22Rv1 (cell line): ENCODE measurements around the gene KLHL42.

ENCODE experiments used
- H3K27ac ChIP-seq: fragments of 450-650 bp; 2 replicates; pipeline ENCODE4 v1.5.1; 2017
- CTCF ChIP-seq: fragments of 450-650 bp; IDR thresholded peaks from 2 replicates; pipeline ENCODE4 v1.5.1; 2017; ENCODE audit warnings: mild to moderate bottlenecking
- ZFX ChIP-seq: fragments of 450-650 bp; IDR thresholded peaks from 2 replicates; pipeline ENCODE4 v1.6.1; 2017; ENCODE audit warnings: antibody characterized with exemption, borderline replicate concordance

KLHL42 gene

GRCh38 chr12:27772328-27773049 lies 7.5 kb upstream of the KLHL42 start:
- no peak for TF ChIP-seq CTCF
- no peak overlapping the region for H3K27ac ChIP-seq

GRCh38 chr12:27777141-27777540 lies 2.9 kb upstream of the KLHL42 start:
- TF ChIP-seq CTCF (no peak), ZFX (no peak)

GRCh38 chr12:27778206-27778605 lies 1.8 kb upstream of the KLHL42 start:
- H3K27ac ChIP-seq, result no peak overlapping the region
- TF ChIP-seq CTCF (no peak), ZFX (no peak)

More at GRCh38 chr12:27777141-27777540, 2.9 kb upstream of the KLHL42 start:
- no peak overlapping the region for H3K27ac ChIP-seq

GRCh38 chr12:27779416-27779919 lies 565 bp upstream of the KLHL42 start:
- TF ChIP-seq ZFX (no peak), CTCF (no peak)
- H3K27ac ChIP-seq, result peak overlapping the region; percentile 90

- TF ChIP-seq ZFX (no peak), CTCF (no peak; the same call in 1 of the 2 replicates)
- H3K27ac ChIP-seq, result peak overlapping the region; percentile 90
Measured at GRCh38 chr12:27780612-27781408, 777 bp downstream of the KLHL42 start.

GRCh38 chr12:27781680-27782079 lies 1.6 kb downstream of the KLHL42 start:
- no peak overlapping the region; the same call in 1 of the 2 replicates for H3K27ac ChIP-seq
- TF ChIP-seq CTCF (no peak), ZFX (no peak)

- no peak for TF ChIP-seq CTCF
- no peak for TF ChIP-seq ZFX
- no peak overlapping the region for H3K27ac ChIP-seq
Measured at GRCh38 chr12:27782481-27782880, 2.4 kb downstream of the KLHL42 start.
